ENCODE measurements around the gene RNASEH1. TPM values are rescaled to one million over a fixed set of nuclear protein-coding genes. Genes with fewer than 3 reads are reported as not detected.

RNASEH1 gene
- total and polyA plus RNA-seq, 10 of the 15 experiments (the other 5 are each of a cell fraction or from before 2014, with no cell fraction given), result 18.2 to 68.5 (median 28.2) TPM

DNA sequence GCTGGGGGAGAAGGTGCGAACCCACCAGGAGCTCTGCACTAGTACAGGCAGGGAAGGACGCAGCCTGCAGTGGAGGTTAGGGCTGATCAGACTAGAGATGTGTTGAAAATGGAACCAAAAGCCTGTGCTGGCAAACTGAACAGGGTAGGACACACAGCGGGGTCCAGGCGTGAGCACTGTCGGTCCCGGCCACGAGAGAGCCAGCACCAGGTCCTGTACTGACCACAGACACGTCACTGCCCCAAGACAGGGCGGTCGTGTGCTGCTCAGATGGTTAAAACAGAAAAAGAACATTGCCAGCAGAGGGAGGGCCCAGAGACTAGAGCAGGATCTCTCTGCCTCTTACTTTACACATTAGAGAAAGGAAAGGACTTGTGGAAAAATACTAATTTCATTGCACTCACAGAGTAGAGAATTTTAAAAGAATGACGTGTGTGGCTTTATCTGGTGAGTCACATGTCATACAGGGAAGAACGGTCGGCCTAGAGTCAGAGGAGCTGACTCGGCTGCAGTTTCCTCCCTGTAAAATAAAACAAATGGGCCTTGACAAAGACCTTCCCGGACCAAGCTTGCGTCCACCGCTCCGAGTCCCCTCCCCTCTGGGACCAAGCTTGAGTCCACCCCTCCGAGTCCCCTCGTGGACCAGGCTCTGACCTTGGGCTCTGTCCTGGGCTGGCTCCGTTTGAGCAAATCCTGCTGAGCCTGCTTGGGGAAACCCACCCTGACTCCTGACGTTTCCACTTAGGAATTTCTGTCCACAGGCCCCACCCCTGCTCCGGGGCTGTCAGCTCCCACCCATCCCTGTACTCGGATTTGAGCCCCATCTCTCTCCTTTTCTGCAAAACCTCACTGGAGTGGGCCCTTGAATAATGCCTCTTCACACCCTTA, 22.1 kb downstream of the RNASEH1 start (continued):
- TF ChIP-seq BHLHE40 (IDR thresholded peaks at IDR 0.05; ENCODE audit: borderline replicate concordance in 1 of 2, low read depth in 2 of 2, low read length in 1 of 2), result no peak

DNA sequence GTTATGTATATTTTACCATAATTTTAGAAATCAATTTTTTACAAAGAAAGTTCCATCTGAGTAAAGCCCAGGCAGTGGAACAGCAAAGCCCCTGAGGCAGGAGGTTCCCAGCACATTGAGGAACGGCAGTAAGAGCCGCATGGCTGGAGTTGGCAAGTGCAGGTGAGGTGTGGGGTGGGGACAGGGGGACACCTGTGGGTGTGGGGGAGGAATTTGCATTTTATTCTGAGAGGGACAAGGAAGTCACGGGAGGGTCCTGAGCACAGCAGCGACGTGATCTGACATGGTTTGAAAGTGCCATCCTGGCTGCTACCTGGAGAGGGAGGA, 22.7 kb downstream of the RNASEH1 start:
- no peak for TF ChIP-seq SRF (IDR thresholded peaks at IDR 0.05; ENCODE audit: low read depth in 2 of 2, low read length in 2 of 2)
- no peak for TF ChIP-seq FOS (IDR thresholded peaks at IDR 0.05; ENCODE audit: borderline replicate concordance, extremely low read depth, insufficient read length)
- TF ChIP-seq CBX3 (IDR thresholded peaks at IDR 0.05; ENCODE audit: borderline replicate concordance, low read depth), result no peak
- TF ChIP-seq POLR2AphosphoS5 (IDR thresholded peaks at IDR 0.05; ENCODE audit: low read length), result no peak
- TF ChIP-seq SPI1 (IDR thresholded peaks at IDR 0.05; ENCODE audit: borderline replicate concordance, insufficient read depth, low read depth, low read length), result no peak
- no peak for TF ChIP-seq POLR2A (IDR thresholded peaks at IDR 0.05; ENCODE audit: low read depth, low read length)
- no peak for TF ChIP-seq CREM (IDR thresholded peaks at IDR 0.05; ENCODE audit: low read depth)
- no peak for TF ChIP-seq POU2F2 (IDR thresholded peaks at IDR 0.05; ENCODE audit: borderline replicate concordance, low read depth, low read length)
- TF ChIP-seq STAT3 (IDR thresholded peaks at IDR 0.05; ENCODE audit: low read depth, low read length), result no peak
- no peak for TF ChIP-seq NBN (IDR thresholded peaks at IDR 0.05)
- TF ChIP-seq BACH1 (IDR thresholded peaks at IDR 0.05; ENCODE audit: borderline replicate concordance), result no peak
- FAIRE-seq (no peak), ATAC-seq (no peak), DNase-seq (ENCODE audit: low read depth, low spot score) (no peak)
- SMC1A ChIA-PET (ENCODE audit: uncharacterized antibody, unreplicated experiment), result interaction anchor here (0.6 kb wide), 1 partner anchor 672 kb away, joined by 3 read pairs; no protein-coding TSS in a partner anchor
- Histone ChIP-seq H3K36me3 (ENCODE audit: control insufficient read depth in 2 of 2, insufficient read depth in 2 of 2, low read length in 1 of 2) (peaks cover 0 to 2% of the 10 kb centered on the region in 2 experiments; a peak in 1 of 4 replicates), H2AFZ (ENCODE audit: control insufficient read depth, low read depth, low read length) (no peak overlapping the region), H3K4me1 (ENCODE audit: control insufficient read depth, insufficient read depth, low read length) (no peaks in the 10 kb centered on the region), H3K27me3 (replicated peaks in 1 of 2; ENCODE audit: control insufficient read depth in 2 of 2, insufficient read depth in 2 of 2, low read length in 1 of 2) (no peaks in the 10 kb centered on the region), H4K20me1 (ENCODE audit: control insufficient read depth, insufficient read depth) (no peaks in the 10 kb centered on the region), H3K9me3 (replicated peaks; ENCODE audit: control insufficient read depth, insufficient read depth, low read length) (no peaks in the 10 kb centered on the region; the same call in 2 of the 3 replicates), H3K27ac (ENCODE audit: control insufficient read depth, insufficient read depth) (no peak overlapping the region), H3K4me2 (ENCODE audit: control insufficient read depth, insufficient read depth) (no peak overlapping the region), H3K79me2 (ENCODE audit: control insufficient read depth, insufficient read depth, low read length) (no peaks in the 10 kb centered on the region), H3K9ac (ENCODE audit: control insufficient read depth, insufficient read depth, low read length) (no peak overlapping the region), H3K4me3 (no peak overlapping the region)
- in situ Hi-C loops (cut with MboI) (no loop called here), intact Hi-C loops (cut with micrococcal nuclease; ENCODE audit: unreplicated experiment) (no loop called here)
- CTCF ChIA-PET, result no interaction called here
- BruUV-seq (replicated peaks), result no TSS peak
- WGBS (ENCODE audit: insufficient coverage, insufficient replicate concordance, low lambda C conversion rate, missing lambda C conversion rate), result 33% methylated on average over 5 of the region's 5 CpGs
- POLR2A ChIA-PET, result no interaction called here
- RAD21 ChIA-PET (ENCODE audit: unreplicated experiment), result no interaction called here
